ENCODE data around the gene CFAP91. TPM values are rescaled to one million over a fixed set of nuclear protein-coding genes. Genes with fewer than 3 reads are reported as not detected.

CFAP91 gene
- total RNA-seq, 4 donors from 2014 or later: 9.1 to 58.4 (median 28.5) TPM

DNA sequence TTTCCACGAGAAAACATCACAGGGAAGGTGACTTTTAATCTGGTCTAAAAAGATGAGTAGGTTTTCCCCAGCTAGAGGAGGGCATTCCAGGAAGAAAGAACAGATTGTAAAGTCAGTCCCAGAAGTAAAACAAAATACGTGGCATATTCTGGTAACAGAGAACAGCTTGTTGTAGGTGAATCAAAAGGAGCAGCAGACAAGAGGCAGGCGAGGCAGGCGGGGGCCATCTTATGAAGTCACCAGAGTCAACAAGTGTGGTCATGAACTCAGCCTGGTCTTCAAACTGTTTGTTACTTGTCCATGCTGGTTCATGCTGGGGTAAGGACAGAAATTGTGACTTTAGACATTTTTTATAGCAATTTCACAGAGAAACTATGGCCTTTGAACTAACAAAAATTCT lies 38.5 kb upstream of the CFAP91 start:
- Histone ChIP-seq H3K9me3 (no peaks in the 10 kb centered on the region), H3K36me3 (no peaks in the 10 kb centered on the region), H3K4me1 (no peaks in the 10 kb centered on the region), H3K27ac (peak overlapping the region; percentile 69 to 71), H3K4me3 (no peak overlapping the region), H3K27me3 (no peaks in the 10 kb centered on the region)
- TF ChIP-seq, protein P1, sequence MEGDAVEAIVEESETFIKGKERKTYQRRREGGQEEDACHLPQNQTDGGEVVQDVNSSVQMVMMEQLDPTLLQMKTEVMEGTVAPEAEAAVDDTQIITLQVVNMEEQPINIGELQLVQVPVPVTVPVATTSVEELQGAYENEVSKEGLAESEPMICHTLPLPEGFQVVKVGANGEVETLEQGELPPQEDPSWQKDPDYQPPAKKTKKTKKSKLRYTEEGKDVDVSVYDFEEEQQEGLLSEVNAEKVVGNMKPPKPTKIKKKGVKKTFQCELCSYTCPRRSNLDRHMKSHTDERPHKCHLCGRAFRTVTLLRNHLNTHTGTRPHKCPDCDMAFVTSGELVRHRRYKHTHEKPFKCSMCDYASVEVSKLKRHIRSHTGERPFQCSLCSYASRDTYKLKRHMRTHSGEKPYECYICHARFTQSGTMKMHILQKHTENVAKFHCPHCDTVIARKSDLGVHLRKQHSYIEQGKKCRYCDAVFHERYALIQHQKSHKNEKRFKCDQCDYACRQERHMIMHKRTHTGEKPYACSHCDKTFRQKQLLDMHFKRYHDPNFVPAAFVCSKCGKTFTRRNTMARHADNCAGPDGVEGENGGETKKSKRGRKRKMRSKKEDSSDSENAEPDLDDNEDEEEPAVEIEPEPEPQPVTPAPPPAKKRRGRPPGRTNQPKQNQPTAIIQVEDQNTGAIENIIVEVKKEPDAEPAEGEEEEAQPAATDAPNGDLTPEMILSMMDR (IDR thresholded peaks at IDR 0.05): no peak
- no peak for TF ChIP-seq POLR2A (IDR thresholded peaks at IDR 0.05)
- no peak for DNase-seq
- intact Hi-C loops (cut with DNase I; ENCODE audit: low total_unique reads): no loop called here

GRCh38 chr3:119664850-119665379 lies 37.9 kb upstream of the CFAP91 start:
- H3K4me1 ChIP-seq: no peaks in the 10 kb centered on the region
- no peak for DNase-seq
- H3K9me3 ChIP-seq: no peaks in the 10 kb centered on the region
- H3K27me3 ChIP-seq: no peaks in the 10 kb centered on the region
- TF ChIP-seq POLR2A (IDR thresholded peaks at IDR 0.05): no peak
- TF ChIP-seq, protein P1 (IDR thresholded peaks at IDR 0.05): no peak
- no peak overlapping the region for H3K4me3 ChIP-seq
- H3K36me3 ChIP-seq: no peaks in the 10 kb centered on the region
- intact Hi-C loops (cut with DNase I; ENCODE audit: low total_unique reads): no loop called here
- H3K27ac ChIP-seq: peak overlapping the region; percentile 69 to 71

DNA sequence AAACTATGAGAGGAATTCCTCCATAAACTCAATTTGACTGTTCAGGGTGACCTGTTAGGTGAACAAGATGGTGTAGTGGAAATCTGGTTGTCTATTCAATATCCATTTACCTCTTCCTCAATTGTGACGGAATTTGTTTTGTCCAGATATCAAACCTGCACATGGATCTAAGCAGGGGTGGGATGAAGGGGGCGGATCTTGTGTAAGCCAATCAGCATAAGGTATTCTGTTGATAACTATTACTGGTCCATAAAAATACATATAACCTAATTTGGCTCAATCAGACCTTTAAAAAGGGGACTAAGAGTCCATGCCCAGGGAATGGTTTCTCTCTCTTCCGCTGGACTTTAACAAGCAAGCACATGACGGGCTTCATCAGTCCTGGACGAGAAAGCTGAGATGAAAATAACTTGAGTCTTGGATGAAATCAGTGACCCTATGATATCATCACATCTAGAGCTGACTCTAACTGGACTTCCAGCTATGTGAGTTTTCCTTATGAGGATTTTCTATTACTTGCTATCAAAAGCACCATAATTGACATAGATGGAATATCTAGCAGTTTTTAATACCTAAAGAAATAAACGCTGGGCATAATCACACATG lies 36.8 kb upstream of the CFAP91 start:
- intact Hi-C loops (cut with DNase I; ENCODE audit: low total_unique reads): no loop called here
- no peaks in the 10 kb centered on the region for H3K4me1 ChIP-seq

DNA sequence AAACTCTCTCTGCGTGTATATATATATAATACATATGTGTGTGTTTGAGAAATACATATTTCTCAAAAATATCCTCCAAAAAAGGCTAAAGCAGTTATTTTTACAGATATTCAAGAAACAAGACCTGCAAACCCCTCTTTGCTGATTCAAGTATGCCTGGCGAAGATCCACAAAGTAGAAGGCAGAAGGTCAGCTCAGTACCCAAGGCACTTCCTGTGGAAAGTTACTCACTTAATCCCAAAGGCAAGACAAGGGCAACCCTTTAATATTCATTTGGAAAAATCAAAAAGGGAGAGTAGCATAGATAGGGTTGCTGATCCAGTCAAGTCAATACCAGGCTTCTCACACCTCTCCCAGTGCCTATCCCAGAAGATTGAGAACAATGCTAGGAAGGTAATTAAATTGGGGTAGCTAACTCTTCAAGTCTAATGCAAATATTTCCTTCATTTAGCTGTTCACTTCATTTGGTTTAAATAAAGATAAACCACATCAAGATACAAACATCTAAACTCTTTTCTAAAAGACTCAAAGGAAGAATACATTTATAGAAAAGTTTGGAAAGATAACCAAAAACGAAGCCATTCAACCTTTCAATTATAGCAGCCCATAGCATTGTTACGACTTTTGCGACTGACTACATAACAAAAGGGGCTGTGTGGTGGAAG lies 32.8 kb upstream of the CFAP91 start:
- intact Hi-C loops (cut with DNase I; ENCODE audit: low total_unique reads): no loop called here
- Histone ChIP-seq H3K9me3 (no peaks in the 10 kb centered on the region), H3K4me3 (no peak overlapping the region), H3K27ac (peak overlapping the region; percentile 16 to 65), H3K27me3 (no peaks in the 10 kb centered on the region), H3K36me3 (no peaks in the 10 kb centered on the region), H3K4me1 (no peaks in the 10 kb centered on the region)
- TF ChIP-seq, protein P1 (IDR thresholded peaks at IDR 0.05): no peak
- no peak for TF ChIP-seq POLR2A (IDR thresholded peaks at IDR 0.05)
- no peak for DNase-seq

More for the DNA sequence above, 36.8 kb upstream of the CFAP91 start:
- H3K4me3 ChIP-seq: no peak overlapping the region
- no peaks in the 10 kb centered on the region for H3K36me3 ChIP-seq
- no peaks in the 10 kb centered on the region for H3K9me3 ChIP-seq
- DNase-seq: no peak
- TF ChIP-seq POLR2A (IDR thresholded peaks at IDR 0.05): no peak
- TF ChIP-seq, protein P1 (IDR thresholded peaks at IDR 0.05): no peak
- no peaks in the 10 kb centered on the region for H3K27me3 ChIP-seq
- peak overlapping the region; percentile 69 to 71 for H3K27ac ChIP-seq

DNA sequence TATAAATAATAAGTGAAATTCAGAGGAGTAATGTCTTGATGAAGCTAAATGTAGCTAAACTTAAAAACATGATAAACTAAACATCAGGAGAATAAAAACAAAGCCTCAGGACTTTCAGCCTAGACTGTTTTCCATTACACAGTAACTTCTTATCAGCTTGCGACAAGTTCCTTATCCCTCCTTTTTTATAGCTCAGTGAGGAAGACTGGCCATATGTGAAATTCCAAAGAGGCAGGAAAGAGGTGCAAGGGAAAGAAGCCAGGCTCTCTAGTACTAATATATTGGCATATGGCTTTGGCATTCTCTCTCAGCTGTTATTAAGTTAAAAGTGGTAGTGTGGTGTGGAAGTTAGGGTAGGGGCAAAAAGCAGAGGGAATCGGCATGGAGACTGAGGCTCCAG lies 30.0 kb upstream of the CFAP91 start:
- intact Hi-C loops (cut with DNase I; ENCODE audit: low total_unique reads): no loop called here
- Histone ChIP-seq H3K27me3 (no peaks in the 10 kb centered on the region), H3K9me3 (no peaks in the 10 kb centered on the region), H3K27ac (peak overlapping the region in 1 of 2 donors; percentile 44), H3K4me3 (no peak overlapping the region), H3K36me3 (no peaks in the 10 kb centered on the region), H3K4me1 (peaks cover 0 to 8% of the 10 kb centered on the region in 2 donors)
- DNase-seq: no peak
- no peak for TF ChIP-seq POLR2A (IDR thresholded peaks at IDR 0.05)
- TF ChIP-seq, protein P1 (IDR thresholded peaks at IDR 0.05): no peak
